Neural progenitor cell (in vitro differentiated cells): ENCODE measurements around the gene CYB5RL.

Experiments
- CTCF ChIP-seq: fragments of 200-600 bp; sonication (generic); IDR thresholded peaks from 2 replicates; pipeline ENCODE4 v1.5.1; 2017; ENCODE audit warnings: antibody characterized with exemption, mild to moderate bottlenecking
- EZH2 ChIP-seq: fragments of 200-600 bp; sonication (generic); IDR thresholded peaks from 2 replicates; pipeline ENCODE4 v1.6.1; 2017; ENCODE audit warnings: antibody characterized with exemption, mild to moderate bottlenecking, moderate library complexity

DNA sequence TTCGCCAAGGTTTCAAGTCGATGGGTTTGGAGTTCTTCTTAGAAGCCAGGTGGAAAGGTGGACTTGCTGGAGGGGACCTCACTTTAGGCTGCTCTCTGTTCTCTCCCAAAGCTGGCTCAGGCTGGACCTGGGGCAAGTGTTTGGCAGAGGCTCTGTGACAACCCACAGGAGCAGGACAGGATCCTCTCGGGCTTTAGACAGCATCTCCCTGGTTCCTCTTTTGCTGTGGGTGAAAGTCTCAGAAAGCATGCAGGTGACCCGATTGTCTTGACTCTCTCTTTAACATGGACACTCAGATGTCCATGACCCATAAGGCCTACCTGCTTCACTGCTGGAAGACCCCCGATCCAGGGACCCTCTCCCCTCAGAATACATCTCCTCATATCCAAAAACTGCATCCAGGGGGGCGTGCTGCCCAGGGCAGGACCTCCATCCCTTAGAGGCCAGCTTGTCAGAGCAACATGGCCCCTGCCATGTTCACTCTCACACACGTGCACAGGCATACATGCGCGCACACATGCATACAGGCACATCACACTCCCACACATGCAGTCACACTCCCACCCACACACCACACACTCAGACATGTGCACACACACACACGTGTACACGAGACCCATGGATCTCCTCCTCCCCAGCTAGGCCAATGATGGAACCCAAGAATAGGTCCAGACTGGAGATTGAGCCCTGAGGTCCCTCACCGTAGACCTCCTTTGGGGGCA lies 21.4 kb upstream of the CYB5RL start:
- TF ChIP-seq CTCF (no peak), EZH2 (no peak)
